Measurements from ENCODE around the gene FRRS1.

DNA sequence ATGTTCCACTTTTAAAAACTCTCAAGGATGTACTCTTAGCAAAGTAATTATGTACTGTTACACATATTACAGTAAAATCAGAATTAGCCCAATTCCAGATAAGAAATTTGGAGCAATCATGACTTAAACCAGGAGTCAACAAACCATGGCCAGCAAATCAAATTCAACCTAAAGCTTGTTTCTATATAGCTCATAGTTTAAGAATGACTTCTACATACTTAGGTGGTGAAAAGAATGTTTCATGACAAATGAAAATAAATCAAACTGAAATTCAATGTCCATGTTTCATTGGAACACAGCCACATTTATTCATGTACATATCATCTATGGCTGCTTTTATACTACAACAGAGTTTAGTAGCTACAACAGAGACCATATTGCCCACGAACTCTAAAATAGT is 35.1 kb downstream of the FRRS1 start:
- TF ChIP-seq, protein P1, sequence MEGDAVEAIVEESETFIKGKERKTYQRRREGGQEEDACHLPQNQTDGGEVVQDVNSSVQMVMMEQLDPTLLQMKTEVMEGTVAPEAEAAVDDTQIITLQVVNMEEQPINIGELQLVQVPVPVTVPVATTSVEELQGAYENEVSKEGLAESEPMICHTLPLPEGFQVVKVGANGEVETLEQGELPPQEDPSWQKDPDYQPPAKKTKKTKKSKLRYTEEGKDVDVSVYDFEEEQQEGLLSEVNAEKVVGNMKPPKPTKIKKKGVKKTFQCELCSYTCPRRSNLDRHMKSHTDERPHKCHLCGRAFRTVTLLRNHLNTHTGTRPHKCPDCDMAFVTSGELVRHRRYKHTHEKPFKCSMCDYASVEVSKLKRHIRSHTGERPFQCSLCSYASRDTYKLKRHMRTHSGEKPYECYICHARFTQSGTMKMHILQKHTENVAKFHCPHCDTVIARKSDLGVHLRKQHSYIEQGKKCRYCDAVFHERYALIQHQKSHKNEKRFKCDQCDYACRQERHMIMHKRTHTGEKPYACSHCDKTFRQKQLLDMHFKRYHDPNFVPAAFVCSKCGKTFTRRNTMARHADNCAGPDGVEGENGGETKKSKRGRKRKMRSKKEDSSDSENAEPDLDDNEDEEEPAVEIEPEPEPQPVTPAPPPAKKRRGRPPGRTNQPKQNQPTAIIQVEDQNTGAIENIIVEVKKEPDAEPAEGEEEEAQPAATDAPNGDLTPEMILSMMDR (IDR thresholded peaks at IDR 0.05) = no peak
- no peak for TF ChIP-seq POLR2A (IDR thresholded peaks at IDR 0.05)

Data from esophagus squamous epithelium (tissue), 4 donors.